MG63 (cell line): ENCODE measurements around the gene STK4. TPM values are rescaled to one million over a fixed set of nuclear protein-coding genes. Genes with fewer than 3 reads are reported as not detected.
A peak's percentile ranks its signal among the peaks of the same experiment; 100 is the strongest.

ENCODE experiments used
- DNase-seq: peaks from one replicate; pipeline ENCODE4 v3.0.0-alpha.2; 2020
- H3K27me3 ChIP-seq: fragments of 250-450 bp; sonication (Bioruptor Pico); 2 replicates; pipeline ENCODE4 v1.5.1; 2020; ENCODE audit warnings: mild to moderate bottlenecking, moderate library complexity
- H3K36me3 ChIP-seq: fragments of 250-450 bp; sonication (Bioruptor Pico); 2 replicates; pipeline ENCODE4 v1.5.1; 2020; ENCODE audit warnings: mild to moderate bottlenecking, moderate library complexity
- H3K4me3 ChIP-seq: fragments of 250-450 bp; sonication (Bioruptor Pico); 2 replicates; pipeline ENCODE4 v1.5.1; 2020; ENCODE audit warnings: mild to moderate bottlenecking, moderate library complexity
- H3K9me3 ChIP-seq: fragments of 250-450 bp; sonication (Bioruptor Pico); 2 replicates; pipeline ENCODE4 v1.5.1; 2020; ENCODE audit warnings: mild to moderate bottlenecking, moderate library complexity
- total RNA-seq: library from RNA; depleted of rRNA; stranded (reverse); fragments of >200 nt; shearing (Covaris generic); gene quantifications from 2 replicates; pipeline ENCODE4 v1.2.3, GENCODE V29; 2014; ENCODE audit warnings: low replicate concordance; rRNA removed

STK4 gene
- 9.8 and 15.7 TPM in 2 replicates for total RNA-seq

GRCh38 chr20:44966030-44966961 is at the start of gene STK4:
Gene STK4, plus strand, starts transcription at chr20:44966512. Its CDS starts 57 bp downstream, at chr20:44966569.
- Histone ChIP-seq H3K4me3 (peak within 1 kb of the TSS; percentile 93), H3K9me3 (no peaks in the 10 kb centered on the region), H3K36me3 (peaks cover 4% of the 10 kb centered on the region), H3K27me3 (no peaks in the 10 kb centered on the region)
- peak; percentile 94 for DNase-seq

- no peak overlapping the region for H3K4me3 ChIP-seq
- H3K36me3 ChIP-seq = peaks cover 62% of the 10 kb centered on the region
- no peaks in the 10 kb centered on the region for H3K9me3 ChIP-seq
- H3K27me3 ChIP-seq = no peaks in the 10 kb centered on the region
- DNase-seq = no peak
Measured at GRCh38 chr20:44916586-44916985, 49.7 kb upstream of the STK4 start.

- H3K4me3 ChIP-seq = no peak overlapping the region
Measured at GRCh38 chr20:44917399-44917798, 48.9 kb upstream of the STK4 start.

GRCh38 chr20:44918342-44918741 is 48.0 kb upstream of the STK4 start:
- no peak overlapping the region for H3K4me3 ChIP-seq
- no peaks in the 10 kb centered on the region for H3K9me3 ChIP-seq

More at GRCh38 chr20:44917399-44917798, 48.9 kb upstream of the STK4 start:
- H3K36me3 ChIP-seq = peaks cover 58% of the 10 kb centered on the region
- no peak for DNase-seq
- no peaks in the 10 kb centered on the region for H3K9me3 ChIP-seq
- no peaks in the 10 kb centered on the region for H3K27me3 ChIP-seq

GRCh38 chr20:44918761-44919160 is 47.6 kb upstream of the STK4 start:
- Histone ChIP-seq H3K4me3 (no peak overlapping the region), H3K9me3 (no peaks in the 10 kb centered on the region), H3K27me3 (no peaks in the 10 kb centered on the region), H3K36me3 (peaks cover 53% of the 10 kb centered on the region)
- no peak for DNase-seq

More at GRCh38 chr20:44918342-44918741, 48.0 kb upstream of the STK4 start:
- Histone ChIP-seq H3K36me3 (peaks cover 52% of the 10 kb centered on the region), H3K27me3 (no peaks in the 10 kb centered on the region)
- DNase-seq = no peak

GRCh38 chr20:44921447-44921846 is 44.9 kb upstream of the STK4 start:
- no peak for DNase-seq
- no peak overlapping the region for H3K4me3 ChIP-seq
- H3K36me3 ChIP-seq = peaks cover 44% of the 10 kb centered on the region
- no peaks in the 10 kb centered on the region for H3K27me3 ChIP-seq
- no peaks in the 10 kb centered on the region for H3K9me3 ChIP-seq

GRCh38 chr20:44924541-44924940 is 41.8 kb upstream of the STK4 start:
- no peak for DNase-seq
- Histone ChIP-seq H3K9me3 (no peaks in the 10 kb centered on the region), H3K36me3 (peaks cover 30% of the 10 kb centered on the region), H3K4me3 (no peak overlapping the region), H3K27me3 (no peaks in the 10 kb centered on the region)

- no peak overlapping the region for H3K4me3 ChIP-seq
- peaks cover 30% of the 10 kb centered on the region for H3K36me3 ChIP-seq
- no peak for DNase-seq
- no peaks in the 10 kb centered on the region for H3K27me3 ChIP-seq
- H3K9me3 ChIP-seq = no peaks in the 10 kb centered on the region
Measured at GRCh38 chr20:44928595-44928994, 37.7 kb upstream of the STK4 start.

- no peak for DNase-seq
- peaks cover 37% of the 10 kb centered on the region for H3K36me3 ChIP-seq
Measured at GRCh38 chr20:44930517-44931168, 35.7 kb upstream of the STK4 start.

GRCh38 chr20:44931911-44932310 is 34.4 kb upstream of the STK4 start:
- DNase-seq = no peak
- Histone ChIP-seq H3K27me3 (no peaks in the 10 kb centered on the region), H3K4me3 (no peak overlapping the region)

More at GRCh38 chr20:44930517-44931168, 35.7 kb upstream of the STK4 start:
- Histone ChIP-seq H3K9me3 (no peaks in the 10 kb centered on the region), H3K4me3 (no peak overlapping the region), H3K27me3 (no peaks in the 10 kb centered on the region)

GRCh38 chr20:44932916-44933315 is 33.4 kb upstream of the STK4 start:
- DNase-seq = no peak
- no peaks in the 10 kb centered on the region for H3K27me3 ChIP-seq
- no peaks in the 10 kb centered on the region for H3K9me3 ChIP-seq
- peaks cover 49% of the 10 kb centered on the region for H3K36me3 ChIP-seq
- no peak overlapping the region for H3K4me3 ChIP-seq

More at GRCh38 chr20:44931911-44932310, 34.4 kb upstream of the STK4 start:
- Histone ChIP-seq H3K9me3 (no peaks in the 10 kb centered on the region), H3K36me3 (peaks cover 44% of the 10 kb centered on the region)

- Histone ChIP-seq H3K4me3 (no peak overlapping the region), H3K9me3 (no peaks in the 10 kb centered on the region), H3K36me3 (peaks cover 60% of the 10 kb centered on the region), H3K27me3 (no peaks in the 10 kb centered on the region)
- no peak for DNase-seq
Measured at GRCh38 chr20:44936510-44936909, 29.8 kb upstream of the STK4 start.

GRCh38 chr20:44938637-44939036 is 27.7 kb upstream of the STK4 start:
- Histone ChIP-seq H3K27me3 (no peaks in the 10 kb centered on the region), H3K9me3 (no peaks in the 10 kb centered on the region), H3K36me3 (peaks cover 67% of the 10 kb centered on the region), H3K4me3 (no peak overlapping the region)
- DNase-seq = no peak

GRCh38 chr20:44941120-44941691 is 25.1 kb upstream of the STK4 start:
- Histone ChIP-seq H3K4me3 (no peak overlapping the region), H3K27me3 (no peaks in the 10 kb centered on the region), H3K9me3 (no peaks in the 10 kb centered on the region), H3K36me3 (peaks cover 71% of the 10 kb centered on the region)
- DNase-seq = no peak

- H3K9me3 ChIP-seq = no peaks in the 10 kb centered on the region
- peaks cover 76% of the 10 kb centered on the region for H3K36me3 ChIP-seq
- DNase-seq = no peak
Measured at GRCh38 chr20:44942264-44942973, 23.9 kb upstream of the STK4 start.

GRCh38 chr20:44943828-44944227 is 22.5 kb upstream of the STK4 start:
- no peaks in the 10 kb centered on the region for H3K9me3 ChIP-seq
- no peaks in the 10 kb centered on the region for H3K27me3 ChIP-seq
- H3K4me3 ChIP-seq = no peak overlapping the region
- no peak for DNase-seq
- H3K36me3 ChIP-seq = peaks cover 76% of the 10 kb centered on the region

More at GRCh38 chr20:44942264-44942973, 23.9 kb upstream of the STK4 start:
- H3K4me3 ChIP-seq = no peak overlapping the region
- no peaks in the 10 kb centered on the region for H3K27me3 ChIP-seq
